ENCODE data around the gene KCNS1. TPM values are rescaled to one million over a fixed set of nuclear protein-coding genes. Genes with fewer than 3 reads are reported as not detected.

KCNS1 gene
- total RNA-seq, 1 donor from 2014 or later = 4.3 TPM

DNA sequence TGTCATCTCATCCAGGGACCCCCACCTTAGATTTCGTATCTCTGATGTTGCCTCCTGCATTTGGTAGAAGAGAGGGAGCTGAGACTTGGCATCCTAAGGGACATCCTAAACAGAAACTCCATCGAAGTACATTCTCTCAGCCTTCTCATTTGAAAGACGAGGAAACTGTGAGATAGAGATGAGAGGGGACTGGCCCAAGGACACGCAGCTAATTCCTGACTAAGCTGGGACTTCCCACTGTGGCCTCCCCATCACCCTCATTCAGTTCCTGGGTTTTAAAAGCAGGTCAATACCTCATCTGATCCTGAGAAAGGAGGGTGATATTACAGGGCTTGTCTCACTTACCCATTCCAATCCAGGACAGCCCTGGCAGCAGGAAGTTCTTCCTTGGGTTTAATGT lies 14.9 kb upstream of the KCNS1 start:
- TF ChIP-seq, protein P1, sequence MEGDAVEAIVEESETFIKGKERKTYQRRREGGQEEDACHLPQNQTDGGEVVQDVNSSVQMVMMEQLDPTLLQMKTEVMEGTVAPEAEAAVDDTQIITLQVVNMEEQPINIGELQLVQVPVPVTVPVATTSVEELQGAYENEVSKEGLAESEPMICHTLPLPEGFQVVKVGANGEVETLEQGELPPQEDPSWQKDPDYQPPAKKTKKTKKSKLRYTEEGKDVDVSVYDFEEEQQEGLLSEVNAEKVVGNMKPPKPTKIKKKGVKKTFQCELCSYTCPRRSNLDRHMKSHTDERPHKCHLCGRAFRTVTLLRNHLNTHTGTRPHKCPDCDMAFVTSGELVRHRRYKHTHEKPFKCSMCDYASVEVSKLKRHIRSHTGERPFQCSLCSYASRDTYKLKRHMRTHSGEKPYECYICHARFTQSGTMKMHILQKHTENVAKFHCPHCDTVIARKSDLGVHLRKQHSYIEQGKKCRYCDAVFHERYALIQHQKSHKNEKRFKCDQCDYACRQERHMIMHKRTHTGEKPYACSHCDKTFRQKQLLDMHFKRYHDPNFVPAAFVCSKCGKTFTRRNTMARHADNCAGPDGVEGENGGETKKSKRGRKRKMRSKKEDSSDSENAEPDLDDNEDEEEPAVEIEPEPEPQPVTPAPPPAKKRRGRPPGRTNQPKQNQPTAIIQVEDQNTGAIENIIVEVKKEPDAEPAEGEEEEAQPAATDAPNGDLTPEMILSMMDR (IDR thresholded peaks at IDR 0.05; ENCODE audit: insufficient read depth, low read length, poor library complexity, severe bottlenecking) = no peak
- no peaks in the 10 kb centered on the region for H3K36me3 ChIP-seq (ENCODE audit: control insufficient read depth, insufficient read depth, low read length)

DNA sequence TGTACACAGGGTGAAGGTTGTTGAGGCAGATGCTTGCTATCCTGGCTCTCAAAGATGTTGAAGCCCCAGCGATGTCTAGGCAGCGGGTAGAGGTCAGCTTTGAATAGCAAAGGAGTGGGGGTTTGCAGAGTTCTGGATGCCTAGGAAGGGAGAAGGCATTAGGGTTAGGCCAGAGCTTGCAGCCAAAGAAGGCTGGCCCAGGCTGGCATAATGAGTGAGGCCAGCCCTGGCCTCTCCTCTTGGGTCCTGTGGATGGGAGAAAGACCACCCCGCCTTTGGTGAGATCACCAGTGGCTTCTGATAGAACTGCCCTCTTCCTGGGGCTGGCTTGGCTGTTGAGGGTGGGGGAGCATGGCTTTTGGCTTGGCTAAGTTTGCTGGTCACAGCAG lies 14.5 kb upstream of the KCNS1 start:
- no peaks in the 10 kb centered on the region for H3K27me3 ChIP-seq (ENCODE audit: control insufficient read depth, insufficient read depth, low read length)
- no peaks in the 10 kb centered on the region for H3K36me3 ChIP-seq (ENCODE audit: control insufficient read depth, insufficient read depth, low read length)
- DNase-seq (ENCODE audit: low read depth) = no peak
- TF ChIP-seq, protein P1 (IDR thresholded peaks at IDR 0.05; ENCODE audit: insufficient read depth, low read length, poor library complexity, severe bottlenecking) = no peak
- H3K4me3 ChIP-seq (ENCODE audit: low read depth, low read length) = no peak overlapping the region

More for the DNA sequence above, 14.9 kb upstream of the KCNS1 start:
- DNase-seq (ENCODE audit: low read depth) = no peak
- Histone ChIP-seq H3K27me3 (ENCODE audit: control insufficient read depth, insufficient read depth, low read length) (no peaks in the 10 kb centered on the region), H3K4me3 (ENCODE audit: low read depth, low read length) (no peak overlapping the region)

DNA sequence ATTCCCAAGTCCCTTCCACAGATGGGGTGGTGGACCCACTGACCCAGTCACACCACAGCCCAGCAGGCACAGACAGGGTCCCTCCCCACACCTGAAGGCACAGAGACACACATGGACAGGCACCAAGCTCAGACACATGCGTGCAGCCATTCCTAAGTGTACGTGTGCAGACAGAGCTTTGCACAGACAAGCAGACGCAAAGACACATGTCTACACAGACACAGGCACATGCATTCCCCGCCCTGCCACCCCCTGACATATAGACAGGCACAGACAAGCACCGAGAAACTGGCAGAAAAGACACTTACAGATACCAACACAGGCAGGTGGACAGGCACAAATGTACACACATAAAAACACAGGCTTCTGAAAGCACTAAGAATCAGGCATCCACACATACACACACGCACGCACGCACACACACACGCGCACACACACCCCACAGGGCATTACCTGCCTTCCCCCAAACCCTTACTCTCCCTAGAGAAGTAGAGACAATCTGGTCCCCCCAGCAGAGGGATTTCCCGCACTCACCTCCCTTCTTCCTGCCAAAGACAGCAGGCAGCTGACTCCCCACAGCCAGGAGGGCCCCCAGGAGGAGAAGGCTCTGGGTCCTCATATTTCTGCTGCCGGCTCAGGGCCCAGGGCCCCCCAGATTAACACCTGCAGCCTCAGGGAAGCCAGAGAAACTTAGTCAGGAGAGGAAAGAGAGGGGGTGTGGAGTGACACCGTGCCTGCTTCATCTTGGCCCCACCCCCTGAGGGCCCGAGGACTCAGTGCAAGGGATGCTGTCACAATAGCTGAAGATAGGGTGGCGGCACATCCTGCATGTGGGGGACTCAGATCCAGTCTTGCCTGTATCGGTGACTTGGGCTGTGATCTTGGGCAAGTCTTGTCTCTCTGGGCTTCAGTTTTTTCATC lies 13.8 kb upstream of the KCNS1 start, which contains the start of gene WFDC5:
TSS of gene WFDC5 (minus strand) at position 710 of the 921 bp plus-strand sequence. CDS start at position 619, 91 bp downstream.
- Histone ChIP-seq H3K36me3 (ENCODE audit: control insufficient read depth, insufficient read depth, low read length) (no peaks in the 10 kb centered on the region), H3K27me3 (ENCODE audit: control insufficient read depth, insufficient read depth, low read length) (no peaks in the 10 kb centered on the region), H3K4me3 (ENCODE audit: low read depth, low read length) (no peak within 1 kb of the TSS)
- no peak for DNase-seq (ENCODE audit: low read depth)
- TF ChIP-seq, protein P1 (IDR thresholded peaks at IDR 0.05; ENCODE audit: insufficient read depth, low read length, poor library complexity, severe bottlenecking) = no peak

DNA sequence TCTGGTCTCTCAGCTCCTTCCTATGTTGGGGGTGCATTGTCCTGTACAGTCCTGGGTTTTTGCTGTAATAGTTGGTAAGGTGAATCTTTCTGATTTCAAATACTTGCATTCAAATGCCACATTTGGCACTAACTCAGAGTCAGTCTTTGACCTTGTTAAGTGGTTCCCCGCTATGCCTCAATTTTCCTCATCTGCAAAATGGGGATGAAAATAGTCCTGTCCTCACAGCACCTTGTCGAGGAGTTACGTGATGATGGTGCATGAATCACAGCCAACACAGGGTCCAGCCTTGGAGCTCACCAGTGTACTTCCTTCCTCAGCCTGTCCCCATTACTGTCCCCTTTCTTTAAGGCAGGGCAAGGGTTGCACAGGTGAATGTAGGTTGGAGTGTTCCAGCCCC lies 12.9 kb upstream of the KCNS1 start:
- H3K27me3 ChIP-seq (ENCODE audit: control insufficient read depth, insufficient read depth, low read length) = no peaks in the 10 kb centered on the region
- H3K36me3 ChIP-seq (ENCODE audit: control insufficient read depth, insufficient read depth, low read length) = no peaks in the 10 kb centered on the region
- no peak overlapping the region for H3K4me3 ChIP-seq (ENCODE audit: low read depth, low read length)
- TF ChIP-seq, protein P1 (IDR thresholded peaks at IDR 0.05; ENCODE audit: insufficient read depth, low read length, poor library complexity, severe bottlenecking) = no peak
- no peak for DNase-seq (ENCODE audit: low read depth)

DNA sequence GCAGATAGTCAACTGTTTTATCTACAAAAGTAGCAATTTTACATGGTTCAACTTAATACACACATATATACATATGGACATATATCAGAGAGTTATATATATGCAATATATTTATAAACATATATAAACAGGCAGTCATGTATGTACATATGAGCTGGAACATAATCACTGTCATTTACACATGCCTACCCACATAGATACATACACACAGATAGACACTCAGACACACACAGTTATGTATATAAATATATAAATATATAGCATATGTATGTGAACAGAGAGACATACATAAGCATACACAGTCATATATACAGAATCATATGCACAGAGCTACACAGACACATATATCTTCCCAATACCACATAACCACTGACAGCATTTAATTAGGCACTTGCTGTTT lies 11.8 kb upstream of the KCNS1 start:
- no peak for DNase-seq (ENCODE audit: low read depth)
- Histone ChIP-seq H3K27me3 (ENCODE audit: control insufficient read depth, insufficient read depth, low read length) (no peaks in the 10 kb centered on the region), H3K4me3 (ENCODE audit: low read depth, low read length) (no peak overlapping the region), H3K36me3 (ENCODE audit: control insufficient read depth, insufficient read depth, low read length) (no peaks in the 10 kb centered on the region)
- TF ChIP-seq, protein P1 (IDR thresholded peaks at IDR 0.05; ENCODE audit: insufficient read depth, low read length, poor library complexity, severe bottlenecking) = no peak

All from kidney epithelial cell (primary cell).